H1 (cell line): ENCODE measurements around the gene CASZ1. TPM values are rescaled to one million over a fixed set of nuclear protein-coding genes. Genes with fewer than 3 reads are reported as not detected.

Experiments used
- CTCF ChIA-PET: fragments of 300-600 bp; sonication (Branson Sonifier 250); formaldehyde crosslinking; loops from one replicate; lab custom pipeline; 2021; ENCODE audit not compliant: partially characterized antibody; lab: Charles Lee
- POLR2A ChIA-PET: fragments of 300-600 bp; sonication (Branson Sonifier 250); formaldehyde crosslinking; loops from one replicate; lab custom pipeline; 2021; ENCODE audit warnings: inconsistent platforms; ENCODE audit not compliant: partially characterized antibody; lab: Charles Lee
- DNase-seq, 2 experiments: peaks; one replicate each; pipeline versions ENCODE4 v3.0.0 to v3.0.0-alpha.2; 2010 to 2022; ENCODE audit warnings: low spot score in 2 of 2, low read depth in 1 of 2, mixed read lengths in 1 of 2
- FAIRE-seq: peaks from 2 replicates; lab custom pipeline; 2011; peaks lifted over from hg19 to GRCh38; lab: Jason Lieb, UNC
- H2AFZ ChIP-seq: 2 replicates; pipeline ENCODE4 v1.8.1; 2012; ENCODE audit warnings: low read length, inconsistent platforms
- H2AK5ac ChIP-seq: 2 replicates; pipeline ENCODE4 v1.6.1; 2013; ENCODE audit warnings: low read depth, low read length
- H2BK120ac ChIP-seq: replicated peaks from 2 replicates; pipeline ENCODE3; 2013; ENCODE audit warnings: low read depth, low read length, inconsistent platforms
- H2BK12ac ChIP-seq: 2 replicates; pipeline ENCODE4 v1.6.1; 2013; ENCODE audit warnings: low read depth, low read length
- H2BK15ac ChIP-seq: 2 replicates; pipeline ENCODE4 v1.6.1; 2013; ENCODE audit warnings: low read length
- H2BK20ac ChIP-seq: 2 replicates; pipeline ENCODE4 v1.6.1; 2013; ENCODE audit warnings: low read length
- H2BK5ac ChIP-seq: 2 replicates; pipeline ENCODE4 v1.6.1; 2013; ENCODE audit warnings: low read depth, low read length
- H3K14ac ChIP-seq: 2 replicates; pipeline ENCODE4 v1.6.1; 2013; ENCODE audit warnings: inconsistent platforms; ENCODE audit not compliant: insufficient read length
- H3K18ac ChIP-seq: 2 replicates; pipeline ENCODE4 v1.6.1; 2013; ENCODE audit warnings: low read length; ENCODE audit errors: extremely low read depth
- H3K23ac ChIP-seq: 2 replicates; pipeline ENCODE4 v1.6.1; 2013; ENCODE audit warnings: inconsistent platforms; ENCODE audit not compliant: insufficient read length
- H3K23me2 ChIP-seq: 2 replicates; pipeline ENCODE4 v1.6.1; 2013; ENCODE audit warnings: low read depth, low read length
- H3K27ac ChIP-seq: 2 replicates; pipeline ENCODE4 v1.6.1; 2011; ENCODE audit warnings: low read depth, low read length, inconsistent platforms
- H3K27me3 ChIP-seq, 4 experiments: replicated peaks in 1 of 4; 1 replicate in 1 of 4; 2 replicates in 3 of 4; pipeline versions ENCODE4 v1.6.1 to v1.8.1; 2011 to 2013; ENCODE audit warnings: low read length in 3 of 4, mild to moderate bottlenecking in 3 of 4, inconsistent platforms in 2 of 4, mixed read lengths in 2 of 4, moderate library complexity in 1 of 4; ENCODE audit not compliant: control insufficient read depth in 3 of 4, insufficient read depth in 3 of 4; ENCODE audit errors: extremely low read depth in 1 of 4
- H3K36me3 ChIP-seq, 4 experiments: 2 replicates each; pipeline versions ENCODE4 v1.6.1 to v1.8.1; 2011 to 2013; ENCODE audit warnings: mild to moderate bottlenecking in 4 of 4, low read length in 3 of 4, moderate library complexity in 2 of 4, control low read depth in 1 of 4, inconsistent platforms in 1 of 4; ENCODE audit not compliant: insufficient read depth in 4 of 4, control insufficient read depth in 2 of 4
- H3K4ac ChIP-seq: replicated peaks from 2 replicates; pipeline ENCODE3; 2013; ENCODE audit warnings: low read length, low read depth, mixed read lengths, inconsistent platforms; ENCODE audit not compliant: insufficient read length
- H3K4me1 ChIP-seq, 4 experiments: replicated peaks in 1 of 4; 1 replicate in 1 of 4; 2 replicates in 3 of 4; pipeline versions ENCODE4 v1.6.1 to v1.8.1; 2011 to 2013; ENCODE audit warnings: low read length in 3 of 4, inconsistent platforms in 2 of 4, mixed read lengths in 1 of 4; ENCODE audit not compliant: insufficient read depth in 4 of 4, control insufficient read depth in 3 of 4
- H3K4me2 ChIP-seq, 2 experiments: 2 replicates each; pipeline versions ENCODE4 v1.6.1 to v1.8.1; 2011 to 2013; ENCODE audit warnings: low read depth in 2 of 2, low read length in 2 of 2, control low read depth in 1 of 2, inconsistent platforms in 1 of 2, mild to moderate bottlenecking in 1 of 2; ENCODE audit not compliant: insufficient read depth in 1 of 2
- H3K4me3 ChIP-seq, 4 experiments: fragments of 200-600, 300-600 bp in 1 of 4; sonication (generic), shearing (Covaris generic), sonication (Bioruptor Twin) in 1 of 4; 2 replicates each; pipeline versions ENCODE4 v1.5.1 to v1.8.1; 2011 to 2016; ENCODE audit warnings: low read length in 4 of 4, low read depth in 3 of 4, control low read depth in 2 of 4, inconsistent platforms in 2 of 4, mild to moderate bottlenecking in 2 of 4, mixed read lengths in 1 of 4, moderate library complexity in 1 of 4; ENCODE audit not compliant: insufficient read depth in 2 of 4; ENCODE audit errors: extremely low read depth in 1 of 4
- H3K56ac ChIP-seq: replicated peaks from 2 replicates; pipeline ENCODE3; 2013; ENCODE audit warnings: low read depth, mild to moderate bottlenecking, mixed read lengths, low read length, inconsistent platforms; ENCODE audit not compliant: insufficient read length
- H3K79me1 ChIP-seq: 2 replicates; pipeline ENCODE4 v1.6.1; 2013; ENCODE audit warnings: low read depth, low read length, control low read depth
- H3K79me2 ChIP-seq, 2 experiments: 2 replicates each; pipeline versions ENCODE4 v1.6.1 to v1.8.1; 2012 to 2013; ENCODE audit warnings: low read length in 2 of 2, mild to moderate bottlenecking in 2 of 2, inconsistent platforms in 1 of 2; ENCODE audit not compliant: insufficient read depth in 2 of 2, control insufficient read depth in 1 of 2
- H3K9ac ChIP-seq, 4 experiments: replicated peaks in 1 of 4; 1 replicate in 1 of 4; 2 replicates in 3 of 4; pipeline versions ENCODE4 v1.6.1 to v1.8.1; 2011 to 2013; ENCODE audit warnings: low read depth in 3 of 4, low read length in 3 of 4, control low read depth in 2 of 4, mild to moderate bottlenecking in 2 of 4, moderate library complexity in 2 of 4, inconsistent platforms in 1 of 4; ENCODE audit errors: extremely low read depth in 1 of 4
- H3K9me3 ChIP-seq, 2 experiments: 2 replicates each; pipeline versions ENCODE4 v1.6.1 to v1.8.1; 2012 to 2013; ENCODE audit warnings: mild to moderate bottlenecking in 2 of 2, moderate library complexity in 2 of 2, control low read depth in 1 of 2, inconsistent platforms in 1 of 2, low read depth in 1 of 2, low read length in 1 of 2, mixed read lengths in 1 of 2; ENCODE audit not compliant: insufficient read depth in 2 of 2
- H4K20me1 ChIP-seq, 2 experiments: replicated peaks in 1 of 2; 2 replicates each; pipeline versions ENCODE3 to v1.8.1; 2011 to 2013; ENCODE audit warnings: inconsistent platforms in 2 of 2, low read length in 2 of 2, mild to moderate bottlenecking in 1 of 2; ENCODE audit not compliant: insufficient read depth in 2 of 2, control insufficient read depth in 1 of 2
- H4K5ac ChIP-seq: 2 replicates; pipeline ENCODE4 v1.6.1; 2013; ENCODE audit warnings: low read length, low read depth, mixed read lengths, inconsistent platforms; ENCODE audit not compliant: insufficient read length
- H4K8ac ChIP-seq: 2 replicates; pipeline ENCODE4 v1.8.0; 2013; ENCODE audit warnings: mild to moderate bottlenecking, moderate library complexity, low read length, inconsistent platforms; ENCODE audit not compliant: insufficient read depth; ENCODE audit errors: extremely low read depth
- H4K91ac ChIP-seq: replicated peaks from 2 replicates; pipeline ENCODE3; 2013; ENCODE audit warnings: low read length, mixed read lengths, inconsistent platforms; ENCODE audit not compliant: insufficient read length
- BRCA1 ChIP-seq: IDR thresholded peaks from 2 replicates; pipeline ENCODE4 v1.6.1; 2012; ENCODE audit warnings: low read depth, low read length, improper control_type of control experiment
- CEBPB ChIP-seq: IDR thresholded peaks from 2 replicates; pipeline ENCODE4 v1.6.1; 2012; ENCODE audit warnings: low read depth, low read length
- CTBP2 ChIP-seq: IDR thresholded peaks from 2 replicates; pipeline ENCODE4 v1.7.0; 2011; ENCODE audit warnings: borderline replicate concordance, mild to moderate bottlenecking, moderate library complexity, mixed read lengths, low read length; ENCODE audit not compliant: insufficient read depth, insufficient read length
- KDM1A ChIP-seq: fragments of 200-600, 300-600 bp; sonication (generic); IDR thresholded peaks from 2 replicates; pipeline ENCODE4 v1.7.1; 2016; ENCODE audit warnings: mild to moderate bottlenecking, low read length, borderline replicate concordance
- SRF ChIP-seq: IDR thresholded peaks from 2 replicates; pipeline ENCODE4 v1.6.1; 2011; ENCODE audit warnings: mild to moderate bottlenecking, low read depth, low read length, moderate library complexity
- SUZ12 ChIP-seq: fragments of 200-600 bp; sonication (generic); IDR thresholded peaks from 2 replicates; pipeline ENCODE4 v1.6.1; 2012; ENCODE audit warnings: mild to moderate bottlenecking, inconsistent platforms, low read length, moderate library complexity, mixed read lengths
- TAF1 ChIP-seq: IDR thresholded peaks from 2 replicates; pipeline ENCODE4 v1.6.1; 2011; ENCODE audit warnings: mild to moderate bottlenecking, low read depth, low read length
- WGBS, 2 experiments: shearing (Covaris generic) in 1 of 2; methylation state at CpG; one replicate each; pipeline versions ENCODE4 v1.1.6 to v1.1.7; 2013 to 2015; ENCODE audit warnings: low lambda C conversion rate in 2 of 2, mixed read lengths in 2 of 2, inconsistent platforms in 1 of 2, low coverage in 1 of 2, missing lambda C conversion rate in 1 of 2; ENCODE audit not compliant: insufficient replicate concordance in 2 of 2, insufficient coverage in 1 of 2, insufficient read length in 1 of 2; ENCODE audit errors: extremely low coverage in 1 of 2, missing lambda C conversion rate in 1 of 2; 5-methylcytosine and 5-hydroxymethylcytosine counted together
- polyA plus RNA-seq, 7 experiments: library from polyadenylated mRNA; depleted of rRNA in 3 of 7; stranded (reverse) in 5 of 7; unstranded in 2 of 7; fragments of >200 nt in 5 of 7; fragments of 200-250 nt in 2 of 7; gene quantifications; 1 replicate in 5 of 7; 2 replicates in 1 of 7; 4 replicates in 1 of 7; pipeline versions ENCODE4 v1.2.1 to v1.2.3, GENCODE V29; 2011 to 2013; ENCODE audit warnings: missing spikeins in 2 of 7, mixed read lengths in 2 of 7
- total RNA-seq: library from RNA; stranded (reverse); fragmentation: NEBNext Ultra II Directional; extraction: Animal tissue kit (Norgen Biotek cat#: 25700); gene quantifications from 2 replicates; pipeline ENCODE4 v1.2.1, GENCODE V29; 2021
- TF ChIP-seq, protein P1 (sequence below): IDR thresholded peaks from 2 replicates; pipeline ENCODE4 v1.6.1; 2011; ENCODE audit warnings: low read length, improper control_type of control experiment
- TF ChIP-seq, protein P2 (sequence below): IDR thresholded peaks from 2 replicates; pipeline ENCODE4 v1.6.1; 2012; ENCODE audit warnings: low read length, inconsistent platforms

Gene CASZ1
- total and polyA plus RNA-seq, 2 of the 8 experiments (the other 6 are each of a cell fraction or from before 2014, with no cell fraction given) = 4.4 to 7.7 TPM

DNA sequence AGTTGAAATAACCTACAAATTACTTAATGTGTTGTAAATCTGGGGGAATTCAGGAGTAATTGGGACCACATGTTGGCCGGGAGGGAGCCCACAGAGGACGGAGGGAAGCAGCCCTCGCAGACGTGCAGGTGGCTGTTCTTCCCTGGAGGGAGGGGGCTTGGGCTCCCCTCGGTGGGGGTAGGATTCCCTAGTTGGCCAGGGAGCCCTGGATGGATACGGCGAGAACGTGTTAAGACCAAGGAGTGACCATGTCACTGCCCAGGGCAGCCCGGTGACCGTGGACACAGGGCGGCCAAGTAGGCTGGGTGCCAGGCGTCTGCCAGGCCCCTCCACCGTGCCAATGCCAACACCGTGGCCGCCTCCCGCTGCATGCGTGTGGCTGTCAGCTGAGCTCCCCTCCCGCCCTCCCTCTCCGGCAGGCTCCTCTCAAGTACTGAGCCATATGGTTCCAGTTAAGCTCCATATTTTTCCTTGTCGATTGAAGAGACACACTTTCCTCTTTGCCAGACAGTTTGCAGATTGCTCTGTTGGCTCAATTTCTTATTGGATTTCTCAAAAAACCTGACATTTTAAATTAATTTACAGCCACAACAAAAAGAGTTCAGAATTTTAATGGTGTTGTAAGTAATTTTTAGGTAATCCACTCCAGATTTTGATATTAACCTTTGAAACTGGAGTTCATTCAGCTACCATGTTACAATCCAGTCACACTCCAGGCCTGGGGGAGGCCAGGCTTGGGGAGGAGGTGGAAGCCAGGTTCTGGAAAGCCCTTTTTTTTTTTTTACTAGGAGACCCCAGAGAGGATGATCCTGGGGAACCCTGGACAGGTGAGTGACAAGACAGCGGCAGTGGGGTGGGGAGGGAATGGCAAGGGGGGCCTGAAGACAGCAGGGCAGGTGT lies 71.2 kb downstream of the CASZ1 start:
- H3K79me2 ChIP-seq = no peaks in the 10 kb centered on the region
- POLR2A ChIA-PET = no interaction called here
- H3K14ac ChIP-seq = no peak overlapping the region
- H4K5ac ChIP-seq = no peak overlapping the region
- H2BK15ac ChIP-seq = no peak overlapping the region
- H2BK5ac ChIP-seq = no peak overlapping the region
- FAIRE-seq (no peak), DNase-seq (no peak)
- no peaks in the 10 kb centered on the region for H4K20me1 ChIP-seq
- H4K91ac ChIP-seq = no peak overlapping the region
- H3K79me1 ChIP-seq = no peaks in the 10 kb centered on the region
- 81% methylated on average over 11 of the region's 21 CpGs; no CpG with 5 or more reads in 1 of the 2 experiments for WGBS, 2 experiments
- no peak overlapping the region for H2AFZ ChIP-seq
- no peak overlapping the region for H3K56ac ChIP-seq
- no peak overlapping the region for H3K27ac ChIP-seq
- no peak overlapping the region for H4K8ac ChIP-seq
- no peaks in the 10 kb centered on the region for H3K23me2 ChIP-seq
- H2AK5ac ChIP-seq = no peak overlapping the region
- CTCF ChIA-PET = interaction anchor here (0.6 to 1.6 kb wide), 3 partner anchors 8 to 199 kb away, joined by 3 to 4 read pairs (median 3); no protein-coding TSS in a partner anchor
- H3K9ac ChIP-seq = no peak overlapping the region
- H3K4me2 ChIP-seq = no peak overlapping the region
- H3K23ac ChIP-seq = no peak overlapping the region
- no peaks in the 10 kb centered on the region for H3K36me3 ChIP-seq
- no peak overlapping the region for H2BK20ac ChIP-seq
- no peaks in the 10 kb centered on the region for H3K27me3 ChIP-seq
- no peak overlapping the region for H3K18ac ChIP-seq
- H3K4me3 ChIP-seq = no peak overlapping the region
- H3K4ac ChIP-seq = no peak overlapping the region
- H2BK12ac ChIP-seq = no peak overlapping the region
- H3K9me3 ChIP-seq = no peaks in the 10 kb centered on the region
- peaks cover 0 to 23% (median 14%) of the 10 kb centered on the region in 4 experiments; a peak in 6 of 7 replicates for H3K4me1 ChIP-seq
- H2BK120ac ChIP-seq = no peak overlapping the region
- TF ChIP-seq SUZ12 (no peak), CTBP2 (no peak), SRF (no peak), KDM1A (no peak), BRCA1 (no peak), CEBPB (no peak), TAF1 (no peak)
- TF ChIP-seq, protein P1, sequence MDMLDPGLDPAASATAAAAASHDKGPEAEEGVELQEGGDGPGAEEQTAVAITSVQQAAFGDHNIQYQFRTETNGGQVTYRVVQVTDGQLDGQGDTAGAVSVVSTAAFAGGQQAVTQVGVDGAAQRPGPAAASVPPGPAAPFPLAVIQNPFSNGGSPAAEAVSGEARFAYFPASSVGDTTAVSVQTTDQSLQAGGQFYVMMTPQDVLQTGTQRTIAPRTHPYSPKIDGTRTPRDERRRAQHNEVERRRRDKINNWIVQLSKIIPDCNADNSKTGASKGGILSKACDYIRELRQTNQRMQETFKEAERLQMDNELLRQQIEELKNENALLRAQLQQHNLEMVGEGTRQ = no peak
- TF ChIP-seq, protein P2, sequence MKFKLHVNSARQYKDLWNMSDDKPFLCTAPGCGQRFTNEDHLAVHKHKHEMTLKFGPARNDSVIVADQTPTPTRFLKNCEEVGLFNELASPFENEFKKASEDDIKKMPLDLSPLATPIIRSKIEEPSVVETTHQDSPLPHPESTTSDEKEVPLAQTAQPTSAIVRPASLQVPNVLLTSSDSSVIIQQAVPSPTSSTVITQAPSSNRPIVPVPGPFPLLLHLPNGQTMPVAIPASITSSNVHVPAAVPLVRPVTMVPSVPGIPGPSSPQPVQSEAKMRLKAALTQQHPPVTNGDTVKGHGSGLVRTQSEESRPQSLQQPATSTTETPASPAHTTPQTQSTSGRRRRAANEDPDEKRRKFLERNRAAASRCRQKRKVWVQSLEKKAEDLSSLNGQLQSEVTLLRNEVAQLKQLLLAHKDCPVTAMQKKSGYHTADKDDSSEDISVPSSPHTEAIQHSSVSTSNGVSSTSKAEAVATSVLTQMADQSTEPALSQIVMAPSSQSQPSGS = no peak
